GM12878 (cell line): ENCODE results near the gene ADCY2.

ENCODE experiments used
- BHLHE40 ChIP-seq, 2 experiments: fragments of 450-650 bp in 1 of 2; IDR thresholded peaks; 2 replicates each; pipeline ENCODE4 v1.6.1; 2011 to 2017; ENCODE audit warnings: low read depth in 2 of 2, borderline replicate concordance in 1 of 2, improper control_type of control experiment in 1 of 2, low read length in 1 of 2, mild to moderate bottlenecking in 1 of 2
- BRCA1 ChIP-seq: IDR thresholded peaks from 2 replicates; pipeline ENCODE4 v1.6.1; 2011; ENCODE audit warnings: low read depth, low read length, improper control_type of control experiment
- EZH2 ChIP-seq: IDR thresholded peaks from 2 replicates; pipeline ENCODE4 v1.6.1; 2012; ENCODE audit warnings: low read depth, mild to moderate bottlenecking, control low read depth, inconsistent platforms, low read length, borderline replicate concordance; ENCODE audit not compliant: control insufficient read depth
- FOXM1 ChIP-seq: IDR thresholded peaks from 2 replicates; pipeline ENCODE4 v1.6.1; 2012; ENCODE audit warnings: low read depth, mild to moderate bottlenecking, inconsistent platforms, low read length, moderate library complexity
- GABPA ChIP-seq: IDR thresholded peaks from 2 replicates; pipeline ENCODE4 v1.6.1; 2014; ENCODE audit warnings: antibody characterized with exemption, low read depth, mild to moderate bottlenecking, inconsistent platforms
- KDM1A ChIP-seq: fragments of 200-600 bp; sonication (generic); IDR thresholded peaks from 2 replicates; pipeline ENCODE4 v1.6.1; 2016; ENCODE audit warnings: borderline replicate concordance
- POLR2A ChIP-seq: IDR thresholded peaks from 2 replicates; pipeline ENCODE4 v1.6.1; 2011; ENCODE audit warnings: low read depth, mild to moderate bottlenecking, low read length
- SIN3A ChIP-seq: IDR thresholded peaks from 2 replicates; pipeline ENCODE4 v1.6.1; 2012; ENCODE audit warnings: low read depth, low read length, improper control_type of control experiment
- STAT1 ChIP-seq: fragments of 450-650 bp; conservative IDR thresholded peaks from 2 replicates; pipeline ENCODE4 v1.6.1; 2014; ENCODE audit warnings: antibody characterized with exemption, mild to moderate bottlenecking
- TF ChIP-seq, protein P1 (sequence below), 3 experiments: IDR thresholded peaks in 2 of 3; conservative IDR thresholded peaks in 1 of 3; 2 replicates each; pipeline ENCODE4 v1.5.1; 2011; ENCODE audit warnings: low read depth in 3 of 3, low read length in 3 of 3, mild to moderate bottlenecking in 3 of 3, control low read depth in 2 of 3, moderate library complexity in 2 of 3, inconsistent platforms in 1 of 3, mixed read lengths in 1 of 3; ENCODE audit not compliant: control insufficient read depth in 2 of 3, insufficient read depth in 1 of 3; ENCODE audit errors: extremely low read depth in 1 of 3
- TF ChIP-seq, protein P2 (sequence below): IDR thresholded peaks from 2 replicates; pipeline ENCODE4 v1.6.1; 2012; ENCODE audit warnings: mild to moderate bottlenecking, low read depth, low read length

DNA sequence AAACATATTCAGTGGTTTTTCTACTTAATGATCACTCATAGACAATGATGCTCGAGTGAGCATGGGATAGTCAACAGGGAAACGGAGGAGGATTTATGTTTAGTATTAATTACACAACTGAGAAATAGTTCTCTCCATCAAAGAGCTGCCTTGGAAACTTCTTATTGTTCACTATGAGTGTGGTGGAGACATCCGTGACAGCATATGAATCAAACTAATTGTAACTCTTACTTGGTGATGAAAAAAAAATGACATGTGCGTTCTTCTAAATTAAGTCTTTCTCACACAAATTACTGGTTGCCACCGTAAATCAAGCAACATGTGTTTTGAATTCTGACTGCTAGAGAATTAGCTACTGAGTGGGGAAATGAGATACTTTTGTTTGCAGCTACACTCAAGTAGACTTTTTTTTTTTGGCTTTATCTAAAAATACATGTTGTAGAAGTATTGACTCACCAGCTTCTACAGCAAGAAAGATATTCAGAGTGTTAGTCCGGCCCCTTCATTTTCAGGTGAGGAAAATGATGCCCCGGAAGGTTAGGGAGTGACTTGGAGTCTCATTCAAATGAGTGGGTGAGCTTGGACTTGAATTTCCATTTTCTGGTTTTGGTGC lies 275.5 kb downstream of the ADCY2 start:
- TF ChIP-seq POLR2A: no peak
- no peak for TF ChIP-seq FOXM1
- TF ChIP-seq EZH2: no peak
- TF ChIP-seq, protein P1, sequence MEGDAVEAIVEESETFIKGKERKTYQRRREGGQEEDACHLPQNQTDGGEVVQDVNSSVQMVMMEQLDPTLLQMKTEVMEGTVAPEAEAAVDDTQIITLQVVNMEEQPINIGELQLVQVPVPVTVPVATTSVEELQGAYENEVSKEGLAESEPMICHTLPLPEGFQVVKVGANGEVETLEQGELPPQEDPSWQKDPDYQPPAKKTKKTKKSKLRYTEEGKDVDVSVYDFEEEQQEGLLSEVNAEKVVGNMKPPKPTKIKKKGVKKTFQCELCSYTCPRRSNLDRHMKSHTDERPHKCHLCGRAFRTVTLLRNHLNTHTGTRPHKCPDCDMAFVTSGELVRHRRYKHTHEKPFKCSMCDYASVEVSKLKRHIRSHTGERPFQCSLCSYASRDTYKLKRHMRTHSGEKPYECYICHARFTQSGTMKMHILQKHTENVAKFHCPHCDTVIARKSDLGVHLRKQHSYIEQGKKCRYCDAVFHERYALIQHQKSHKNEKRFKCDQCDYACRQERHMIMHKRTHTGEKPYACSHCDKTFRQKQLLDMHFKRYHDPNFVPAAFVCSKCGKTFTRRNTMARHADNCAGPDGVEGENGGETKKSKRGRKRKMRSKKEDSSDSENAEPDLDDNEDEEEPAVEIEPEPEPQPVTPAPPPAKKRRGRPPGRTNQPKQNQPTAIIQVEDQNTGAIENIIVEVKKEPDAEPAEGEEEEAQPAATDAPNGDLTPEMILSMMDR (IDR thresholded peaks at IDR 0.05 in 2 of 3, conservative IDR thresholded peaks at IDR 0.05 in 1 of 3; ENCODE audit: control insufficient read depth in 2 of 3, extremely low read depth in 1 of 3, insufficient read depth in 1 of 3, low read depth in 3 of 3, low read length in 3 of 3): no peak
- no peak for TF ChIP-seq KDM1A
- TF ChIP-seq, protein P2, sequence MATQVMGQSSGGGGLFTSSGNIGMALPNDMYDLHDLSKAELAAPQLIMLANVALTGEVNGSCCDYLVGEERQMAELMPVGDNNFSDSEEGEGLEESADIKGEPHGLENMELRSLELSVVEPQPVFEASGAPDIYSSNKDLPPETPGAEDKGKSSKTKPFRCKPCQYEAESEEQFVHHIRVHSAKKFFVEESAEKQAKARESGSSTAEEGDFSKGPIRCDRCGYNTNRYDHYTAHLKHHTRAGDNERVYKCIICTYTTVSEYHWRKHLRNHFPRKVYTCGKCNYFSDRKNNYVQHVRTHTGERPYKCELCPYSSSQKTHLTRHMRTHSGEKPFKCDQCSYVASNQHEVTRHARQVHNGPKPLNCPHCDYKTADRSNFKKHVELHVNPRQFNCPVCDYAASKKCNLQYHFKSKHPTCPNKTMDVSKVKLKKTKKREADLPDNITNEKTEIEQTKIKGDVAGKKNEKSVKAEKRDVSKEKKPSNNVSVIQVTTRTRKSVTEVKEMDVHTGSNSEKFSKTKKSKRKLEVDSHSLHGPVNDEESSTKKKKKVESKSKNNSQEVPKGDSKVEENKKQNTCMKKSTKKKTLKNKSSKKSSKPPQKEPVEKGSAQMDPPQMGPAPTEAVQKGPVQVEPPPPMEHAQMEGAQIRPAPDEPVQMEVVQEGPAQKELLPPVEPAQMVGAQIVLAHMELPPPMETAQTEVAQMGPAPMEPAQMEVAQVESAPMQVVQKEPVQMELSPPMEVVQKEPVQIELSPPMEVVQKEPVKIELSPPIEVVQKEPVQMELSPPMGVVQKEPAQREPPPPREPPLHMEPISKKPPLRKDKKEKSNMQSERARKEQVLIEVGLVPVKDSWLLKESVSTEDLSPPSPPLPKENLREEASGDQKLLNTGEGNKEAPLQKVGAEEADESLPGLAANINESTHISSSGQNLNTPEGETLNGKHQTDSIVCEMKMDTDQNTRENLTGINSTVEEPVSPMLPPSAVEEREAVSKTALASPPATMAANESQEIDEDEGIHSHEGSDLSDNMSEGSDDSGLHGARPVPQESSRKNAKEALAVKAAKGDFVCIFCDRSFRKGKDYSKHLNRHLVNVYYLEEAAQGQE: no peak
- TF ChIP-seq SIN3A: no peak
- no peak for TF ChIP-seq BHLHE40 (IDR thresholded peaks at IDR 0.05; ENCODE audit: borderline replicate concordance in 1 of 2, low read depth in 2 of 2, low read length in 1 of 2)
- no peak for TF ChIP-seq GABPA
- no peak for TF ChIP-seq STAT1
- TF ChIP-seq BRCA1: no peak
